Suprapubic skin (tissue), 4 donors: ENCODE results near the gene DHX58.

Source experiments
- CTCF ChIP-seq, 2 donors: fragments of 200-600 bp in 1 of 2; fragments of 450-650 bp in 1 of 2; sonication (generic) in 1 of 2; IDR thresholded peaks; one replicate each; pipeline ENCODE4 v1.5.1; 2016 to 2019; ENCODE audit warnings: antibody characterized with exemption in 2 of 2, mild to moderate bottlenecking in 1 of 2, moderate library complexity in 1 of 2
- EP300 ChIP-seq: sonication (generic); formaldehyde crosslinking; IDR thresholded peaks from one replicate; pipeline ENCODE4 v1.6.1; 2017; ENCODE audit warnings: antibody characterized with exemption
- POLR2A ChIP-seq, 2 donors: fragments of 450-650 bp; IDR thresholded peaks; one replicate each; pipeline ENCODE4 v1.6.1; 2017; ENCODE audit warnings: antibody characterized with exemption in 2 of 2, mild to moderate bottlenecking in 2 of 2, moderate library complexity in 2 of 2
- POLR2AphosphoS5 ChIP-seq, 3 donors: sonication (generic); formaldehyde crosslinking; IDR thresholded peaks; one replicate each; pipeline ENCODE4 v1.6.1; 2017; ENCODE audit warnings: antibody characterized with exemption in 3 of 3

GRCh38 chr17:42131981-42132432 is 19.5 kb upstream of the DHX58 start:
- no peak for TF ChIP-seq CTCF (IDR thresholded peaks at IDR 0.05)
- no peak for TF ChIP-seq POLR2A (IDR thresholded peaks at IDR 0.05)
- no peak for TF ChIP-seq EP300
- no peak for TF ChIP-seq POLR2AphosphoS5 (IDR thresholded peaks at IDR 0.05)
